Naive thymus-derived CD4-positive, alpha-beta T cell (primary cell): ENCODE data around the gene FLNC. TPM values are rescaled to one million over a fixed set of nuclear protein-coding genes. Genes with fewer than 3 reads are reported as not detected.

Experiments
- ATAC-seq: fragments of 150-1000 bp; cut with Tn5 transposase; 2 replicates; pipeline ENCODE4 v1.10.0; 2021; ENCODE audit warnings: mild to moderate bottlenecking, moderate library complexity
- CTCF ChIA-PET: fragments of 350-600 bp; sonication (Branson Sonifier 250); formaldehyde crosslinking; loops from one replicate; lab custom pipeline; 2021; ENCODE audit warnings: antibody characterized with exemption; lab: Charles Lee
- POLR2A ChIA-PET: fragments of 350-600 bp; sonication (Branson Sonifier 250); formaldehyde crosslinking; loops from one replicate; lab custom pipeline; 2021; ENCODE audit warnings: antibody characterized with exemption, inconsistent platforms; lab: Charles Lee
- DNase-seq, 9 donors: peaks; one replicate each; pipeline versions ENCODE4 v3.0.0 to v3.0.0-alpha.2; 2020 to 2022; ENCODE audit warnings: mixed read lengths in 1 of 9
- H3K27ac ChIP-seq: one replicate; pipeline ENCODE4 v1.7.0; 2013; ENCODE audit warnings: mild to moderate bottlenecking, low read depth, low read length, moderate library complexity
- H3K27me3 ChIP-seq, 2 donors: one replicate each; pipeline ENCODE4 v1.7.0; 2013; ENCODE audit warnings: low read length in 2 of 2, mild to moderate bottlenecking in 2 of 2, moderate library complexity in 2 of 2; ENCODE audit not compliant: control insufficient read depth in 2 of 2, insufficient read depth in 2 of 2
- H3K36me3 ChIP-seq, 3 experiments: 1 replicate in 2 of 3; 2 replicates in 1 of 3; pipeline ENCODE4 v1.7.0; 2013; ENCODE audit warnings: low read length in 3 of 3, mild to moderate bottlenecking in 3 of 3, moderate library complexity in 1 of 3; ENCODE audit not compliant: insufficient read depth in 3 of 3, control insufficient read depth in 2 of 3
- H3K4me1 ChIP-seq, 2 donors: one replicate each; pipeline ENCODE4 v1.7.0; 2013; ENCODE audit warnings: low read length in 2 of 2, mild to moderate bottlenecking in 2 of 2, moderate library complexity in 1 of 2; ENCODE audit not compliant: control insufficient read depth in 2 of 2, insufficient read depth in 2 of 2
- H3K4me3 ChIP-seq: 2 replicates; pipeline ENCODE4 v1.7.0; 2013; ENCODE audit warnings: mild to moderate bottlenecking, low read length
- H3K9me3 ChIP-seq, 3 experiments: 1 replicate in 2 of 3; 2 replicates in 1 of 3; pipeline ENCODE4 v1.7.0; 2013; ENCODE audit warnings: low read length in 3 of 3; ENCODE audit not compliant: control insufficient read depth in 2 of 3
- H3K27ac Mint-ChIP-seq, 9 donors: one replicate each; pipeline ENCODE4 v1.8.0; 2020 to 2022; ENCODE audit warnings: mixed read lengths in 9 of 9, mild to moderate bottlenecking in 8 of 9, moderate library complexity in 5 of 9, inconsistent platforms in 2 of 9
- H3K27me3 Mint-ChIP-seq, 5 donors: one replicate each; pipeline ENCODE4 v1.8.0; 2021 to 2022; ENCODE audit warnings: mixed read lengths in 5 of 5, mild to moderate bottlenecking in 1 of 5
- H3K36me3 Mint-ChIP-seq, 5 donors: one replicate each; pipeline ENCODE4 v1.8.0; 2020 to 2022; ENCODE audit warnings: mixed read lengths in 5 of 5, mild to moderate bottlenecking in 3 of 5, inconsistent platforms in 1 of 5
- H3K4me1 Mint-ChIP-seq, 7 donors: one replicate each; pipeline ENCODE4 v1.8.0; 2020 to 2022; ENCODE audit warnings: mixed read lengths in 7 of 7, mild to moderate bottlenecking in 3 of 7, inconsistent platforms in 1 of 7
- H3K4me3 Mint-ChIP-seq, 10 donors: one replicate each; pipeline ENCODE4 v1.8.0; 2020 to 2022; ENCODE audit warnings: mild to moderate bottlenecking in 10 of 10, mixed read lengths in 10 of 10, moderate library complexity in 6 of 10, inconsistent platforms in 2 of 10
- H3K9me3 Mint-ChIP-seq, 11 donors: one replicate each; pipeline ENCODE4 v1.8.0; 2020 to 2022; ENCODE audit warnings: mixed read lengths in 11 of 11, mild to moderate bottlenecking in 4 of 11, inconsistent platforms in 1 of 11, moderate library complexity in 1 of 11
- intact Hi-C, 2 donors: fragments of 100-400 bp; cut with micrococcal nuclease; formaldehyde crosslinking; loops; one replicate each; pipeline ENCODE4 v1.15.1; 2023
- polyA plus RNA-seq, 2 donors: library from polyadenylated mRNA; unstranded; fragments of 300-500 nt; fragmentation: Illumina TruSeq; gene quantifications; one replicate each; pipeline ENCODE4 v1.2.3, GENCODE V29; 2021
- total RNA-seq, 6 experiments: library from RNA in 5 of 6; stranded (reverse) in 5 of 6; gene quantifications; 1 replicate in 5 of 6; 2 replicates in 1 of 6; pipeline ENCODE4 v1.2.3 and lab custom pipeline; 2021 to 2026

The FLNC gene
- total and polyA plus RNA-seq, 7 experiments from 2014 or later: 0.05 to 0.19 TPM; not detected in 5

- no peak for DNase-seq
- no peak for ATAC-seq
- Mint-ChIP-seq H3K27me3 (peaks cover 0 to 6% (median 0%) of the 10 kb centered on the region in 5 donors), H3K4me1 (peaks cover 0 to 2% (median 0%) of the 10 kb centered on the region in 7 donors), H3K9me3 (no peaks in the 10 kb centered on the region), H3K4me3 (no peak overlapping the region), H3K27ac (no peak overlapping the region), H3K36me3 (no peaks in the 10 kb centered on the region)
- no peaks in the 10 kb centered on the region for H3K36me3 ChIP-seq
- H3K9me3 ChIP-seq: no peaks in the 10 kb centered on the region
- H3K27me3 ChIP-seq: no peaks in the 10 kb centered on the region
- ChIA-PET POLR2A (no interaction called here), CTCF (no interaction called here)
- H3K4me3 ChIP-seq: no peak overlapping the region
- H3K27ac ChIP-seq: no peak overlapping the region
- intact Hi-C loops: no loop called here
- H3K4me1 ChIP-seq: no peaks in the 10 kb centered on the region
Measured at GRCh38 chr7:128838981-128839731, 8.9 kb downstream of the FLNC start.

GRCh38 chr7:128839751-128840177 is 9.6 kb downstream of the FLNC start:
- Mint-ChIP-seq H3K4me3 (no peak overlapping the region), H3K27ac (no peak overlapping the region), H3K9me3 (no peaks in the 10 kb centered on the region), H3K36me3 (no peaks in the 10 kb centered on the region), H3K4me1 (peaks cover 0 to 2% (median 0%) of the 10 kb centered on the region in 7 donors), H3K27me3 (peaks cover 0 to under 1% (median 0%) of the 10 kb centered on the region in 5 donors)
- H3K4me1 ChIP-seq: no peaks in the 10 kb centered on the region
- H3K9me3 ChIP-seq: no peaks in the 10 kb centered on the region
- ChIA-PET POLR2A (no interaction called here), CTCF (interaction anchor here (0.6 kb wide), 1 partner anchor 91 kb away, joined by 3 read pairs; no protein-coding TSS in a partner anchor)
- no peak overlapping the region for H3K4me3 ChIP-seq
- no peak for DNase-seq
- no peak overlapping the region for H3K27ac ChIP-seq
- intact Hi-C loops: loop anchor here in 1 of 2 donors (5.0 kb wide), 1 partner anchor 47 kb away; the partner anchor contains the start of gene CCDC136
- no peaks in the 10 kb centered on the region for H3K36me3 ChIP-seq
- no peaks in the 10 kb centered on the region for H3K27me3 ChIP-seq
- ATAC-seq: no peak

- Histone ChIP-seq H3K27ac (no peak overlapping the region), H3K4me3 (no peak overlapping the region), H3K36me3 (no peaks in the 10 kb centered on the region), H3K9me3 (no peaks in the 10 kb centered on the region), H3K27me3 (no peaks in the 10 kb centered on the region), H3K4me1 (no peaks in the 10 kb centered on the region)
- intact Hi-C loops: loop anchor here in 1 of 2 donors (1.0 to 5.0 kb wide), 2 partner anchors 48 to 251 kb away; partner anchors contain the start of gene CCDC136
- peaks cover 0 to 2% (median 0%) of the 10 kb centered on the region in 7 donors for H3K4me1 Mint-ChIP-seq
- no peaks in the 10 kb centered on the region for H3K27me3 Mint-ChIP-seq
- H3K27ac Mint-ChIP-seq: no peak overlapping the region
- ATAC-seq (no peak), DNase-seq (no peak)
- H3K4me3 Mint-ChIP-seq: no peak overlapping the region
- no peaks in the 10 kb centered on the region for H3K36me3 Mint-ChIP-seq
- ChIA-PET POLR2A (no interaction called here), CTCF (interaction anchor here (0.6 kb wide), 1 partner anchor 90 kb away, joined by 3 read pairs; no protein-coding TSS in a partner anchor)
- H3K9me3 Mint-ChIP-seq: no peaks in the 10 kb centered on the region
Measured at GRCh38 chr7:128840326-128841170, 10.3 kb downstream of the FLNC start.

- H3K27me3 Mint-ChIP-seq: no peaks in the 10 kb centered on the region
- POLR2A ChIA-PET: no interaction called here
- no peaks in the 10 kb centered on the region for H3K36me3 Mint-ChIP-seq
- no peaks in the 10 kb centered on the region for H3K36me3 ChIP-seq
- no peaks in the 10 kb centered on the region for H3K9me3 Mint-ChIP-seq
- peak overlapping the region in 1 of 9 donors; percentile 25 for H3K27ac Mint-ChIP-seq
- CTCF ChIA-PET: interaction anchor here (1.2 kb wide), 1 partner anchor 42 kb away, joined by 3 read pairs; no protein-coding TSS in a partner anchor
- intact Hi-C loops: loop anchor here in 1 of 2 donors (1.0 to 5.0 kb wide), 2 partner anchors 49 to 250 kb away; partner anchors contain the start of gene CCDC136
- H3K4me3 ChIP-seq: no peak overlapping the region
- no peaks in the 10 kb centered on the region for H3K27me3 ChIP-seq
- H3K9me3 ChIP-seq: no peaks in the 10 kb centered on the region
- ATAC-seq (no peak), DNase-seq (no peak)
- no peak overlapping the region for H3K27ac ChIP-seq
- H3K4me1 Mint-ChIP-seq: peaks cover 0 to 2% (median 0%) of the 10 kb centered on the region in 7 donors
- H3K4me3 Mint-ChIP-seq: no peak overlapping the region
- H3K4me1 ChIP-seq: no peaks in the 10 kb centered on the region
Measured at GRCh38 chr7:128841171-128841690, 11.0 kb downstream of the FLNC start.

- H3K4me3 Mint-ChIP-seq: no peak overlapping the region
- no peaks in the 10 kb centered on the region for H3K27me3 Mint-ChIP-seq
- H3K27ac Mint-ChIP-seq: peak overlapping the region in 1 of 9 donors; percentile 25
- POLR2A ChIA-PET: no interaction called here
- H3K9me3 ChIP-seq: no peaks in the 10 kb centered on the region
- H3K4me1 Mint-ChIP-seq: peaks cover 0 to 2% (median 0%) of the 10 kb centered on the region in 7 donors
- ATAC-seq (peak; percentile 74), DNase-seq (peak in 8 of 9 donors; percentile 23 to 66 (median 48))
- H3K9me3 Mint-ChIP-seq: no peaks in the 10 kb centered on the region
- H3K27ac ChIP-seq: no peak overlapping the region
- H3K36me3 ChIP-seq: no peaks in the 10 kb centered on the region
- intact Hi-C loops: loop anchor here (1.0 to 5.0 kb wide), 4 partner anchors 20 to 249 kb away; partner anchors contain the start of genes ATP6V1F (in 2 of the 2) and CCDC136 (in 1 of the 2)
- H3K4me1 ChIP-seq: no peaks in the 10 kb centered on the region
- CTCF ChIA-PET: interaction anchor here (1.2 kb wide), 1 partner anchor 41 kb away, joined by 3 read pairs; no protein-coding TSS in a partner anchor
- no peaks in the 10 kb centered on the region for H3K36me3 Mint-ChIP-seq
- H3K4me3 ChIP-seq: no peak overlapping the region
- H3K27me3 ChIP-seq: no peaks in the 10 kb centered on the region
Measured at GRCh38 chr7:128841921-128842673, 11.9 kb downstream of the FLNC start.
